Left colon (tissue), 2 donors: Measurements from ENCODE around the gene KCND3. TPM values are rescaled to one million over a fixed set of nuclear protein-coding genes. Genes with fewer than 3 reads are reported as not detected.

ENCODE experiments used
- ATAC-seq: fragments of 200-7000 bp; cut with Tn5 transposase; one replicate; pipeline ENCODE4 v1.9.1; 2020; ENCODE audit warnings: mild to moderate bottlenecking, moderate library complexity
- DNase-seq, 2 donors: peaks; one replicate each; pipeline ENCODE4 v3.0.0-alpha.2; 2020
- intact Hi-C, 2 donors: fragments of 100-400 bp; cut with DNase I in 1 of 2; cut with micrococcal nuclease in 1 of 2; formaldehyde crosslinking; loops; one replicate each; pipeline versions ENCODE4 v1.11.2 to v1.14.0; 2022; cut with DNase I, micrococcal nuclease
- total RNA-seq, 2 donors: library from RNA; stranded (reverse); fragmentation: NEBNext Ultra II Directional; extraction: Animal tissue kit (Norgen Biotek cat#: 25700); gene quantifications; one replicate each; pipeline ENCODE4 v1.2.1, GENCODE V29; 2021
- donor health status: DM: no; HTN: no; CAD: no.
- donor health status: DM: yes; HTN: yes; CAD: no.

Gene KCND3
- total RNA-seq, 2 donors from 2014 or later, result 1.0 to 3.0 TPM

GRCh38 chr1:111930356-111930755, 59.1 kb downstream of the KCND3 start:
- no peak for ATAC-seq
- no peak for DNase-seq
- intact Hi-C loops, result no loop called here

- ATAC-seq (no peak), DNase-seq (no peak)
- intact Hi-C loops, result no loop called here
Measured at GRCh38 chr1:111928531-111928930, 60.9 kb downstream of the KCND3 start.

- no peak for DNase-seq
- intact Hi-C loops, result no loop called here
- no peak for ATAC-seq
Measured at GRCh38 chr1:111927652-111928051, 61.8 kb downstream of the KCND3 start.

- DNase-seq (no peak), ATAC-seq (no peak)
- intact Hi-C loops, result no loop called here
Measured at GRCh38 chr1:111924786-111925185, 64.7 kb downstream of the KCND3 start.

- intact Hi-C loops, result no loop called here
- no peak for ATAC-seq
- DNase-seq, result no peak
Measured at GRCh38 chr1:111923766-111924165, 65.7 kb downstream of the KCND3 start.

- intact Hi-C loops, result no loop called here
- ATAC-seq (no peak), DNase-seq (no peak)
Measured at GRCh38 chr1:111921948-111922347, 67.5 kb downstream of the KCND3 start.

- intact Hi-C loops, result no loop called here
- no peak for DNase-seq
- ATAC-seq, result no peak
Measured at GRCh38 chr1:111920221-111921024, 69.0 kb downstream of the KCND3 start.

- no peak for ATAC-seq
- intact Hi-C loops, result no loop called here
Measured at GRCh38 chr1:111911776-111912515, 77.5 kb downstream of the KCND3 start.

GRCh38 chr1:111911061-111911460, 78.4 kb downstream of the KCND3 start:
- ATAC-seq (no peak), DNase-seq (no peak)
- intact Hi-C loops, result no loop called here

More at GRCh38 chr1:111911776-111912515, 77.5 kb downstream of the KCND3 start:
- no peak for DNase-seq

GRCh38 chr1:111909030-111909429, 80.4 kb downstream of the KCND3 start:
- no peak for DNase-seq

GRCh38 chr1:111908011-111908621, 81.4 kb downstream of the KCND3 start:
- DNase-seq (no peak), ATAC-seq (no peak)

More at GRCh38 chr1:111909030-111909429, 80.4 kb downstream of the KCND3 start:
- ATAC-seq, result no peak
- intact Hi-C loops, result no loop called here

GRCh38 chr1:111907321-111907720, 82.1 kb downstream of the KCND3 start:
- intact Hi-C loops, result no loop called here
- DNase-seq (no peak), ATAC-seq (no peak)

More at GRCh38 chr1:111908011-111908621, 81.4 kb downstream of the KCND3 start:
- intact Hi-C loops, result no loop called here

GRCh38 chr1:111906816-111907215, 82.7 kb downstream of the KCND3 start:
- ATAC-seq (no peak), DNase-seq (no peak)
- intact Hi-C loops, result no loop called here

- intact Hi-C loops, result no loop called here
- DNase-seq (no peak), ATAC-seq (no peak)
Measured at GRCh38 chr1:111906111-111906510, 83.4 kb downstream of the KCND3 start.

- no peak for DNase-seq
- no peak for ATAC-seq
- intact Hi-C loops, result no loop called here
Measured at GRCh38 chr1:111904478-111905218, 84.8 kb downstream of the KCND3 start.

- ATAC-seq, result no peak
- intact Hi-C loops, result no loop called here
- DNase-seq, result no peak
Measured at GRCh38 chr1:111903871-111904449, 85.5 kb downstream of the KCND3 start.

GRCh38 chr1:111903148-111903870, 86.2 kb downstream of the KCND3 start:
- ATAC-seq, result no peak
- intact Hi-C loops, result no loop called here

GRCh38 chr1:111895469-111895868, 94.0 kb downstream of the KCND3 start:
- ATAC-seq (no peak), DNase-seq (no peak)
- intact Hi-C loops, result no loop called here

More at GRCh38 chr1:111903148-111903870, 86.2 kb downstream of the KCND3 start:
- no peak for DNase-seq
